Dermis microvascular lymphatic vessel endothelial cell (primary cell): Measurements from ENCODE around the gene EMID1. TPM values are rescaled to one million over a fixed set of nuclear protein-coding genes. Genes with fewer than 3 reads are reported as not detected.

Experiments
- DNase-seq, 2 donors: peaks; one replicate each; pipeline versions ENCODE4 v3.0.0 to v3.0.0-alpha.2; 2010; ENCODE audit warnings: low read depth in 2 of 2
- total RNA-seq: library from RNA; depleted of rRNA; stranded (reverse); fragments of >200 nt; gene quantifications from 2 replicates; pipeline ENCODE4 v1.2.1, GENCODE V29; 2014

Gene EMID1
- total RNA-seq, 1 donor from 2014 or later: 1.9 TPM

DNA sequence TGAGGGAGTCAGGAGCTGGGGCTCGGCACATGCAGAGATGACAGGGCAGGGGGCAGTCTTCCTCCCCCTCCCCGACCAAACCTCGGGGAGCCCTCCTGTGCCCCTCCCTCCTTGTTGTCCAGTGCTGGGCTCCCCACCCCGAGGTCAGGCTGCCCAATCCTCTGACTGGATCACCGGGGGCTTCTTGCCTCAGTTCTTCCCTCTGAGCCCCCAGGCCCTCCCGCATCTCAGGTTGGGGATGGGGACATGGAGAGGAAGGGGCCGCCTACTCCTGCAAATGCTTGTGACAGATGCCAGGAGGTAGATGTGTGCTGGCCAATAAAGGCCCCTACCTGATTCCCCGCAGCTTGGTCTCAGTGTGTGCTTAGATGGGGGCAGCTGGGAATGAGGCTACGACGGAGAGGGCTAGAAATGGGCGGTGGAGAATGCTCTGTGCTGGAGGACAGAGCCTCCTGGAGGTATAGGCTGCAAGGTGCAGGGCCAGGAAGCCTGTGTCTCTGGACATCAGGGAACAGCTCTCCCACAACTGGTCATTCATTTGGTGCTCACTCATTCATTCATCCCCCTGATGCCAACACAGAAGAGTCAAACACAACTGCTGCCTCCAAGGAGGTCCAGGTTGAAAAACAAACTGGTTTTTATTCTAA, 53.7 kb downstream of the EMID1 start:
- DNase-seq: no peak

DNA sequence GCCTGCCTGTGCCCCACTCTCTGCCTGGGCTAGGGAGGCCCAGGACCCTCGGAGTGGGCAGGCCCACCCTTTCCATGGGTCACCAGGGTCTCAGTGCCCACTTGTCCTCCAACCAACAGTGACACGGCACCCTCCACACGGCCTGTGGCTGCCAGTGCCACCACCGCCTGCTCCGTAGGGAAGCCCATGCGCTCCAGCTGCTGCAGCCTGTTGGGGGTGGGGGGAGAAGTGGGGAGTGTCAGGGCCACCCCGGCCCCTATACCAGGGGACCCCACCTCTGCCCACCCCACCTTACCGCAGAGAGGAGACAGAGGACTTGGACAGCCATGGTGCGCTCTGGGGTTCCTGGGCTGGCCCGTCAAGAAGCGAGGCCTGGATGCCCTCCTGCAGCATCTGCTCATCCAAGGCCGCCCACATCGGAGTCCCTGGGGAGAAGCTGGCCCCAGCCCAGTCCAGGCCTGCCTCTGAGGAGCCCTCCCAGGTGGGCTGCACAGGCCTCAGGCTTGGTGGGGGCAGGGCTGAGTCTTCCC, 54.4 kb downstream of the EMID1 start:
- no peak for DNase-seq

DNA sequence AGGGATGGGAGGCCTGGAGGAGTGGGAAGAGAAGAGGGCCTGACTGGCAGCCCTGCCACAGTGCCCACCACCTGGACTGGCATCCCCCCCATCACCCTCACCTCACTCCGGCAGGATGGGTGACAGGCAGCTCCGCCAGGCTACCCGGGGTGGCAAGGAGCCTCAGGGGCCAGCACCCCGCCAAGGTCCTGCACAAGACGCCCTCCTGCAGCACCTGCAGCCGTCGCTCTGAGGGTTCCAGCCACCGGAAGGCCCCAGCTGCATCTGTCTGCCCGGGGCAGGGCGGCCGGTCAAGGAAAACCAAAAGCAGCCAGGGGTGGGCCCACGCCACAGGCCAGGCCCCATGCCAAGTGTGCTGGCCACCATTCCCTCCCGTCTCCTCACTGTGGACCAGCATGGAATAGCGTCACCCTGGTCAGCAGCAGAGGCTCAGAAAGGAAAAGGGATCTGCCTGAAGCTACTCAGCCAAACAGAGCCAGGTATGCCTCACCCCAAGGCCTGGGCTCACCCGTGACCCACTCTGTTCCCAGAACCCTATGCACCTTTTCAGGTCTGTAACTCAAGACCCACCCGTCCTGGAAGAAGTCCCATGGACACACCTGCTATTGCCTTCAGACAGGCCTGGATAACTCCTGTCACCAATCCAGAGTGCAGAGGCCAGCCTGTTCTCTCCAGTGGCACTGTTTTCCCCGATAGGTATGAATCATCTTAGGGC, 55.1 kb downstream of the EMID1 start:
- DNase-seq: no peak

DNA sequence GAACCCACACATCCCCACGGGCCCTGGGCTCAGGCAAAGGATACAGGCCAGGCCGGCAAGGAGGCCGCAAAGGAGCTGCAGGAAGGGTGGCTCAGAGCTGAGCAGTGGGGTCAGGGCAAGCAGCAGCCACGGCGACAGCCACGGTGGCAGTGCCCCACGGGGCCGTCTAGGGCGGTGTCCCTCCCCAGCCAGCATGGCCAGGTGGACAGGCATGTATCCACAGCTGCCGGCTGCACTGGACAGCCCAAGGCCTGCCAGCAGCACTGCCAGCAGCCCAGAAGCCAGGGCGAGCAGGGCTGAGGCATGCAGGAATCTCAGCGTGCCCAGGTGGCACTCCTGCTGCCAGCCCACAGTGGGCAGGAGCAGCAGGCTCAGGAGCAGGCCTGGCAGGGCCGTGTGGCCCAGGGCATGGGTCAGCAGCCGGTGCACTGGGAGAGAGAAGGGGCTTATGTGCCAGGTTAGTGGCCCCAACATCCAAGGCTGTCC, 58.1 kb downstream of the EMID1 start:
- DNase-seq: no peak

DNA sequence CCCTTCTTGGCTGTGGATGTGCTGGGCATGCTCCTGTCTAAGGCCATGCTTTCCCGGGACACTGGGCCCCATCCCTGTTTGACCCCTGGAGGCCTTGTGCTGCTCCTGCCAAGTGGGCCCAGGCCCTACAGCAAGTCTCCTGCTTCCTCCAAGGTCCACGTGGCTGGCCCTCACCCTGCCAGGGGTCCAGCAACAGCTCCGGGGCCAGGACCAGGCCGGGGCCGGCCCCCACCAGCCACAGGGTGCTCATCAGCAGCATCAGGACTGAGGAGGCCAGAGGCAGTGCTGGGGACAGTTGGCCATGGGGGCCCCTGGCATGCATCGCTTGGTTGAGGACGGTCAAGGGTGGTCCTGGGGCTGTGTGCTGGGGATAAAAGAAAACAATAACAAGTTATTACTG, 59.6 kb downstream of the EMID1 start:
- no peak for DNase-seq

DNA sequence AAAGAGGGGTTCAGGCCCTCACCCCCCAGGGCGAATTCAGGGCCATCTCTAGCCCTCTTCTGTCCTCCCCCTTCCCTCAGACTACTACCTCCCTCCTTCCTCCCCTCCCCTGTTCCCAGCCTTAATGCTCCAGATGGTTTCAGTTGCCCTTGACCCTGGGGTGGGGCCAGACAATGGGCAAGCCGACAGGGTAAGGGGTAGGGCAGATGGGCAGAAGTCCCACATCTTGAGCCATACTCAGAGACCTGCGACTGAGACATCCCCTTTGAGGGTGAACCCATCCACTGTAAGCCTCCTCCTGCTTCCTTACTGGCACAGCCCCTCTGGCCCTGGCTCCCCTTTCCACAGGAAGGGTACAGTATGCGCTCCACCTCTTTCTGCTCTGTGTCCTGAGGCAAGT, 60.2 kb downstream of the EMID1 start:
- DNase-seq: no peak

DNA sequence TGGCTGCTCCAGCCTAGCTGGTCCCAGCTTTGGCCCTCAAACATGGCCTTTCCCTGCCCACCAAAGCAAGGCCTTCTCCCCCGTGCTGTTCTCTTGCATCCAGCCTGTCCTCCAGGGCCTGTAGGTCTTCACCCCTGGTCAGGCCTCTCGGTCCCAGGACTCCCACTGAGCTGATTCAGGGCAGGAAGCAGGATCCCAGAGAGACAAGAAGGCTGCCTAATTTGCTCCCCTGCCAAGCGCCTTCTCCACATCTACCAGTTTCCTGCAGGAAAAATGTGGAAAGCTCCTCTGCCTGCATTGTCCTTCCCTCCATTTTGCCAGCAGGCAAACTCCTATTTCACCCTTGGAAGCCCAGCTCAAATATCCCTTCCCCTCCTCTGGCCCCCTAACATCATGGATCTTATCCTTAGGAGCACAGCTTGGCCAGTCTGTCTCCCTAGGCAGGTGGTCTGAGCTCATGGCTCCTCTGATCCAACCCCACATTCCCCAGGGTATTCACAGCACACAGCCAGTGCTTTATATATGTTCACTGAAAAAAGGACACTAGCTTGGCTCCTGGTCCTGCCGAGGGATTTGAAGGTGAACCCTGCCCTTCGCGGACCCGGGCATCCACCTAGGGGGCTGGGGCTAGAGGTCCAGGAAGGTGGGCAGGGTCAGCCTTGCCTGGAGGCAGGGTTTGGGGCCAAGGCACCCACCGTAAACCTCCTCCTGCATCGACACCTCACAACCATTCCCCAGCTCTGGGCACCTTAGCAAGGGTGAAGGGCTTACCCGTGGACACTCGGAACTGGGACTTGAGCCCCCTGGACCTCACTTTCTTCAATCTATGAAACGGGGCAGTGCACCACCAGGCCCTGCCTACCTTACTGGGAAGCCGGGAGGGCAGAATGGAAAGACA, 61.1 kb downstream of the EMID1 start:
- DNase-seq: peak in 1 of 2 donors; percentile 12

DNA sequence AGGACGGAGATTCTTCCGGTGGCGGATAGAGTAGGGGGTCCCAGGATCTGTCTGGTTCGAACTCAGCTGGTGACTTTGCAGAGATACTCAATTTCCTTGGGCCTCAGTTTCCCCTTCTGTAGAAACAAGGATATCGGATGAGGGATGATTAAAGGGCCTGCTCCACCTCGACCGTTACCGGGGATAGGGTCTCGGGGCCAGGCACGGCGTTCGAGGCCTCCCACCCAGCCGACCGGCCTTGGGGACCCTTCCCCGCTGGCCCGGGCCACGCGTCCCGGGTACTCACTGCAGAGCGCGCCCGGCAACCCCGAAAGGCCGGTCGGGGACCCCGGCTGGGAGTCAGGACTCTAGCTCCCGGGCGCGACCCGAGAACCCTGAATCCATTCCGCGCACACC, 61.8 kb downstream of the EMID1 start:
- no peak for DNase-seq

DNA sequence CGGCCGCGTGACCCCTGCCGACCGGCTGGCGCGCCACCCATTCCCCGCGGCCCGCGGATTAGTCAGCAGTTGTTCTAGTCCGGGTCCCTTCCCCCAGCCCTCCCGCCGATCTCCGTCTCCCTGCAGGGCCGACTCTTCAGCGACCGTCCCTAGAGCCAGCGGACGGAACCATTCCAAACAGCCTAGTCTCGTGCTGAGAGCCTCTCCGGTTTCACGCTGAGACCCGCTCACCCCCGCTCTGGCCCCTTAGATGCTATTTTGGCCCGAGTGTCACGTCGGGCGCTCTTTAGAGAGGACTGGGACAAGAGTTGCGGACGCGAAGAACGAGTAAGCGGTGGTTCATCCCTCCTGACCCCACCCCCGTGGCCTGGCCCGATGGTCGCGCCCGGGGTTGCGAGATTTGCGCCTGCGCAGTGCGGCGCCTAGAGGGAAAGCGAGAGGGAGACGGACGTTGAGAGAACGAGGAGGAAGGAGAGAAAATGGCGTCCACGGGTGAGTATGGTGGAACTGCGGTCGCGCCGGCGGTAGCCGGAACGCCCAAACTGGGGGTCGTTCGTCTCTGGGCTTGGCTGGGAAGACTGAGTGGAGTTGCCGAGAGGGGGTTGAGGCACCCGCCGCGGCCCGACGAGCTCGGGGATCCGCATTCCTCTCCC, 62.3 kb downstream of the EMID1 start, which contains the start of the genes EWSR1 and RHBDD3:
Gene EWSR1, plus strand, starts transcription at position 411 of the 653 bp plus-strand sequence. Its CDS starts 69 bp downstream, at position 480.
Gene RHBDD3, minus strand, starts transcription at position 124 of the 653 bp plus-strand sequence. CDS start 2,355 bp downstream, outside the sequence.
- peak; percentile 95 to 98 for DNase-seq

DNA sequence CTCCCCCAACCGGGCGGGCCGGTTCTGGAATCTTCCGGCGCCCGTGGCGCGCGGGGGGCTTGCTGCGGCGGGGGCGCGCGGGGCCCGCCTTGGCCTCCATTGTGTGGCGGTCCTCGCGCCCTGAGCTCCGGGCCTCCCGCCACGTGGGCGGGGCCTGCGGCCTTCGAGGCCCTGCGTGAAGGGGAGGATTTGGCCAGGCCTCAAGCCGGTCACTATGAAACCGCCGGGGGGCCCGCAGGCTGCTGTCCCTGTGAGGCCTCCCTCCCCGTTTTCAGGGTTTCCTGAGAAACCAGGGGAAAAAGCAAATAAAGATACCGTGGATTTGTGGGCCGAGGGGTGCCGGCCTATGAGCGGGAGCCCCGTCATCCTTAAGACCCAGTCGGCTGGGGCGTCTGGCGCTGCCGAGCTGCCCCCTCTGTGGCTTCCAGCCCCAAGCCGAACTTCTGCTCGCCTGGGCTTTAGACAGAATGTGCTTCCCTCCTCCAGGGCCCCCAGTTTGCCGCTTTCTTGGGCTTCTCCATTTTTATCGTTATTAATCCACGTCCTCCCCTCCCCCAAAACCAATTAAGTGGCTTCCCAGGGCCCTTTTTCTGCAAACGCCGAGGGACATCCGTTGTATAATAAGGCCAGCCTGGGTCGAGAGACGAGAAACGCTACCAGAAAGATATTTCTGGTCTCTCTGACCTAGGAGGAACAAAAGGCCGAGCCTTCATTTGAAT, 63.0 kb downstream of the EMID1 start:
- DNase-seq: peak; percentile 34 to 67

DNA sequence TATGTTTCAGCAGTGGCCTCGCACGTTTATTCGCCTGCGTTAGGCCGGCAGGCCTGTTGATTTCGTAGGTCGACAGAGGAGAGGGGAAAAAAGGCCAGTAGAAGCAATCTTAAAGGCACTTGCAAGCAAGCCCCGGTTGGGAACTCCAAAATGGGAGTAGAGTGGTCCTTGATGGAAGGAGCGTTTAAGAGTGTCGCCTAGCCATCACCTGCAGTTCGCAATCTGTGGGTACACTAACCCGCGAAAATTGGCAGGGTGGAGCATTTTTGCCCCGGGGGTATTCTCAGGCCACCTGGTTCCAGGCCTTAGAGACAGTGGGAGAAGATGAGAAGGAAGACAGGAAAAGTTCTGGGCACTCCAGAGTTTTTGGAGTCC, 63.5 kb downstream of the EMID1 start:
- DNase-seq: peak in 1 of 2 donors; percentile 11

DNA sequence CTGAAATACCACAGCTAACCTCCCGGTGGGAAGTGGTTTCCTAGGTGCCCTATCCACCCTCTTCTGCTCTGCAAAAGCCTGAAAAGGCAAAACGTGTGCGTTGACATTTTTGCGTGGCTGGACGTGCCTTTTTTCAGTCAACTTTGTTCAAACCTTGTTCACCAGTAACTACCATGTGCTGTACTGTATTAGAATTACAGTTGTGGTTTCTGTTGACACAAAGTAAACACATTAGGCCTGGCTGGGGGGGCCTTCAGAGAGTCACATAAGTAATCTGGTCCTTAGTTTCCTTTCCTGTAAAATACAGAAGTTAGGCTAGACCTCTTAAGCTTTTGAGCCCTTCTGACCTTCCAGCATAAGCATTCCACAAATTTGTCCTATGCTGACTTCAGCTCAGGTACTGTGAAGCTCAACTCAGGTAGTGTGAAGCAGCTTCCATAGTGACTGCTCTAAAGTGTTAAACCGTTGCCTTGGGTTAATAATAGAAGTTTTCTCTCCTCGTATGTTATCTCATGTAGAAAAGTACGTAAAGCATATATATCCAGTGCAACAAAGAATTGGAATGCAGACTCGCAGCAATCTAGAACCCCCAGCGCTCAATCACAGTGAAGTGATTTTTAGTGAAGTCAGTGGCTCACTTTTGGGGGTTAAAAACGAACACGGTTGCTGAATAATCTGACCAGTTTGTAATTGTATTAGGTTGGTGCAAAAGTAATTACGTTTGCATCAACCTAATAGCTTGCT, 64.2 kb downstream of the EMID1 start:
- peak in 1 of 2 donors; percentile 10 for DNase-seq

DNA sequence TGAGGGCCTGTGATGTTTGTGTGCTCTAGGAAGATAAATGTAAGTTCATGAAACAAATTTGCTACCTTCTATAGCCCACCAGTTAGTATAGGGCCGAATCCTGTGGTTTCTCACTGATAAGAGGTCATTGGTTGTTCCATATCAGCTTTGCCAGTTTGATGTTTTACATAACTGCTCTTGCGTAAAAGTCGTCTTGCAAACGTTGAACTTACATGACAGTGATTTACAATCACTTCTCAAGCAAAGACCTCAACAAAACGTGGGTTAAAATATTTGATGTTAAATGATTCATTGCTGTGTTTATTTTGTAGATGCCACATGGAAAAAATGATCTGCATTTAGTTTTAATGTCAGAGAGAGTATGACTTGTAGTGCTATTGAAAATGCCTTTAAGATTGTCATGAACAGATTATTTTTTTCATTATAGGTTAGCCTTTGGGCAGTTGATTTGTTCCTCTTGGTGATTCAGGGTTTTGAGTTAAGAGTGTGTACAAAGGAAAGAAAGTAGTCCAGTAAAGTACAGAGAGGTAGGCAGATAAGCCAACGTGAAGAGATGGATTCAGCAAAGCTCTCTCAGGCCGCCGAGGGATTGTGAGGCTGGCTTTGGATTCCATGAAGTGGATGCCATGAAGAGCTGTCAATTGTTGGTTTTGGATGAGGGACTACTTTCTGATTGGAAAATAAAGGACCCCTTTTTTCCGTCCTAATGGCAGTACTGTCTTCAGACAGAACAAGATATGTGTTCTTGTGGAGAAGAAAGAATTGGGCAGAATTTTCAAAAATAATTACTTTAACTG, 65.0 kb downstream of the EMID1 start:
- peak in 1 of 2 donors; percentile 42 for DNase-seq

DNA sequence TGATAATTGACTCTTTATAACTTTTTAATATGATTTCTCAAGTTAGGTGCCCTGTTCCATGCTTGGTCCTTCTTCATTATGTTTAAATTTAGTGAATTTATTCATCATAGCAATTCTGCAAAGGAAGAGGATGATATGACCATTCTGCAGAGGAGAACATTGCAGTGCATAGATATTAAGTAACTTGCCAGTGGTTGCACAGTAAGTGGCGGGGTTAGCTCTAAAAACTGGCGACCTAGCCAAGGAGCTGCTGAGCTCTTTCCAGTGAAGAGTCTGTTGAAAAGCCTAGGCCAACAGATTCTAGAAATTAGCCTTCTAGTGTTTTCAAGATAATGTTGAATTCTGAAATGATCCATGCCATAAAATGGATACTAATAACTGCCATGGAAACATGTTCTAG, 66.9 kb downstream of the EMID1 start:
- no peak for DNase-seq

DNA sequence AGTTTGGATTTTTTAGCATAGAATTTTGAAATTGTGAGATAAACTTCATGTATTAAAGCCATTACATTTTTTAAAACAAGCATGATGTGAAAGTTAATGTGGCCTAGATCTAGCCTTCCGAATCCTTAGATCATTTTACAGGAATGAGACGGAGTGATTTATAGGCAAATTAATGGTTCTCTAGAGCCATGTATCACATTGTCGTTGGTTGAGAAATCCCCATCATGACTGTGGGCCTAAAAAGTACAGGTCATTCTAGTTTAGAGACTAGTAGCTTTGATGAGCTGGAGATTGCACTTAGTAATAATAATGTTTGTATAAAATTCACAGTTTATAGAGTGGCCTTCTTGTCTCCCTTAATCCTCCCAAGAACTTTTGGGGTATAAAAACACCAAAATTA, 69.5 kb downstream of the EMID1 start:
- DNase-seq: no peak

DNA sequence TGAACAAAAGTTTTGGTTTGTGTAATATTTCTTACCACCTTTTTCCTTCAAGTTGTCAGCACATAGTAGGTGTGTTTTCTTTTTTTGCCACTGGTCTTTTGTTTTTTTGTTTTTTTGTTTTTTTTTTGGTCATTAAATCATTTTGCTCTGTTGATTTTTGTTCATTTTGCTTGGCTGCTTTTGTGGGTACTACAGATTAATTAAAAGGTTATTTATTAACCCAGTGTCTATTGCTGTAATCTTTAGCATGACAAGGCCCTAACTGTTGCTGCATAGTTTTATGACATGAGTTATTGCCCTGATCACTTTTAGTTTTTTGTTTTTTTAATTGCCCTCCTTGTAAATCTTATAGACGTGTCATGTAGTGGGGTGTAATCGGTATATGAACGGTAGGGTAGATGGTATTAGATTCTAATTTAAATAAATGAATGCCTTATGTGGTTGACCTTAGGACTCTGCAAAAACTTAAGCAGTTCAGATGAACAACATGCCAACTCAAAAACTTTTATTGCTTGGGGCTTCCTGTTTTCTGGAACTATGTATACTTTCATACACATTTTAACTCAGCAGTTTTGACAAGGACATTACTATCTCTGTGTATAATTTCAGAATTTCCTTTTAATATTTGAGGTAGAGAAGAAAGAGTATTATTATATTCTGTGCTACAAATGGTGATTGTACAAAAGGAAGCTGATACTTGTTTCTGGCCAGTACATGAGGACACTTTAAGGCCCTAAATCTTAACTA, 70.3 kb downstream of the EMID1 start:
- no peak for DNase-seq

DNA sequence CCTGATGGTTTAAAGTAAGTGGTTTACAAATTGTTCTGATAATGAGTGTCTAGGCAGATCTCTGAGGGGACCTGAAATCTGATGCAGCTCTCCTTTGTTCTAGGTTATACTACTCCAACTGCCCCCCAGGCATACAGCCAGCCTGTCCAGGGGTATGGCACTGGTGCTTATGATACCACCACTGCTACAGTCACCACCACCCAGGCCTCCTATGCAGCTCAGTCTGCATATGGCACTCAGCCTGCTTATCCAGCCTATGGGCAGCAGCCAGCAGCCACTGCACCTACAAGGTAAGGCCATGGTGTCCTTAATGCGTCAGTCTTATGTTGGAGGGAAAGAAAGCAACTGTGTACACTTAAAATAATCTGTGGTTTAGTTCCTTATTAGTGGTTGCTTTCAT, 72.2 kb downstream of the EMID1 start:
- no peak for DNase-seq

DNA sequence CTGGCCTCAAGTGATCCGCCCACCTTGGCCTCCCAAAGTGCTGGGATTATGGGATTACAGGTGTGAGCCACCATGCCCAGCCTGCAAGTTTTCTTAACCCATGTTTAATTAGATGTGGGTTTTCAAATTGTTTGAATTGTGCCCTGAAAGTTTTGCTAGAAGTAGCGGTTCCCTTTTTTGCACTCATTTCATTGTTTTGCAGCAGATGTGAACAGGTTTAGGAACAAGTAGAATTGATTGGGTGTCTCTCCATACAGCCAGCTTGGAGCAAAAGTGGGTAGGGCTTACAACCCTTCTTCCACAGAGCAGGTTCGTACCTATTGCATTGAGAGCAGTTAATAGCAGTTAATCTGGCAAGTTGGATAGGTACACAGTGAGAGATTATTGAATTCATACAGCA, 78.5 kb downstream of the EMID1 start:
- DNase-seq: no peak
